B cell (primary cell): ENCODE data around the gene VKORC1. TPM values are rescaled to one million over a fixed set of nuclear protein-coding genes. Genes with fewer than 3 reads are reported as not detected.

Experiments used
- ATAC-seq: fragments of 200-7000 bp; cut with Tn5 transposase; one replicate; pipeline ENCODE4 v1.10.0; 2021; ENCODE audit warnings: low read depth, mild to moderate bottlenecking, moderate number of reproducible peaks, moderate library complexity
- CTCF ChIA-PET: fragments of 350-600 bp; sonication (Branson Sonifier 250); formaldehyde crosslinking; loops from one replicate; lab custom pipeline; 2021; ENCODE audit warnings: antibody characterized with exemption, inconsistent platforms; lab: Charles Lee
- POLR2A ChIA-PET: fragments of 350-600 bp; sonication (Branson Sonifier 250); formaldehyde crosslinking; loops from one replicate; lab custom pipeline; 2021; ENCODE audit warnings: antibody characterized with exemption; lab: Charles Lee
- DNase-seq: peaks from one replicate; pipeline ENCODE4 v3.0.0; 2013
- H2AFZ ChIP-seq: 2 replicates; pipeline ENCODE4 v1.6.1; 2012; ENCODE audit warnings: mild to moderate bottlenecking, low read depth, low read length; ENCODE audit not compliant: insufficient read depth, poor library complexity, severe bottlenecking
- H3K27ac ChIP-seq, 2 donors: 1 replicate in 1 of 2; 2 replicates in 1 of 2; pipeline ENCODE4 v1.5.1; 2012 to 2013; ENCODE audit warnings: low read length in 2 of 2, mild to moderate bottlenecking in 2 of 2, moderate library complexity in 1 of 2
- H3K27me3 ChIP-seq, 4 experiments: fragments of 200-600 bp in 1 of 4; sonication (generic) in 1 of 4; replicated peaks in 1 of 4; 1 replicate in 2 of 4; 2 replicates in 2 of 4; pipeline versions ENCODE4 v1.6.1 to v1.7.0; 2013 to 2016; ENCODE audit warnings: low read length in 3 of 4, mild to moderate bottlenecking in 2 of 4, mixed read lengths in 1 of 4, moderate library complexity in 1 of 4; ENCODE audit not compliant: insufficient read depth in 4 of 4, control insufficient read depth in 3 of 4; ENCODE audit errors: control extremely low read depth in 1 of 4
- H3K36me3 ChIP-seq, 2 experiments: replicated peaks in 1 of 2; 1 replicate in 1 of 2; 2 replicates in 1 of 2; pipeline versions ENCODE4 v1.6.1 to v1.7.1; 2013; ENCODE audit warnings: low read length in 1 of 2; ENCODE audit not compliant: insufficient read depth in 2 of 2, control insufficient read depth in 1 of 2; ENCODE audit errors: control extremely low read depth in 1 of 2, extremely low read depth in 1 of 2
- H3K4me1 ChIP-seq, 2 donors: fragments of 200-600 bp in 1 of 2; sonication (generic) in 1 of 2; 1 replicate in 1 of 2; 2 replicates in 1 of 2; pipeline versions ENCODE4 v1.5.1 to v1.6.1; 2013 to 2017; ENCODE audit warnings: low read length in 2 of 2; ENCODE audit not compliant: control insufficient read depth in 2 of 2, insufficient read depth in 2 of 2
- H3K4me2 ChIP-seq: replicated peaks from 2 replicates; pipeline ENCODE3; 2012; ENCODE audit warnings: mild to moderate bottlenecking, low read depth, low read length; ENCODE audit not compliant: poor library complexity, severe bottlenecking
- H3K4me3 ChIP-seq, 5 experiments: fragments of 200-600 bp in 1 of 5; sonication (generic) in 1 of 5; 1 replicate in 3 of 5; 2 replicates in 2 of 5; pipeline versions ENCODE4 v1.5.1 to v1.7.0; 2011 to 2016; ENCODE audit warnings: low read length in 4 of 5, mild to moderate bottlenecking in 4 of 5, low read depth in 2 of 5, control low read depth in 1 of 5, moderate library complexity in 1 of 5; ENCODE audit not compliant: insufficient read depth in 1 of 5; ENCODE audit errors: control extremely low read depth in 1 of 5, extremely low read depth in 1 of 5
- H3K79me2 ChIP-seq: fragments of 200-600 bp; sonication (generic); one replicate; pipeline ENCODE4 v1.6.0; 2016; ENCODE audit warnings: low read length; ENCODE audit not compliant: control insufficient read depth, insufficient read depth
- H3K9ac ChIP-seq: fragments of 200-600 bp; sonication (generic); 2 replicates; pipeline ENCODE4 v1.6.1; 2017; ENCODE audit warnings: mild to moderate bottlenecking, low read length, moderate library complexity
- H3K9me3 ChIP-seq, 3 donors: one replicate each; pipeline versions ENCODE4 v1.6.1 to v1.7.1; 2013; ENCODE audit warnings: low read length in 2 of 3; ENCODE audit not compliant: control insufficient read depth in 2 of 3, insufficient read depth in 1 of 3; ENCODE audit errors: control extremely low read depth in 1 of 3
- H4K20me1 ChIP-seq: 2 replicates; pipeline ENCODE4 v1.6.0; 2012; ENCODE audit warnings: mild to moderate bottlenecking, low read length; ENCODE audit not compliant: insufficient read depth, control insufficient read depth, poor library complexity, severe bottlenecking
- H3K27ac Mint-ChIP-seq: one replicate; pipeline ENCODE4 v1.8.0; 2021; ENCODE audit warnings: mixed read lengths
- H3K27me3 Mint-ChIP-seq: one replicate; pipeline ENCODE4 v1.8.0; 2021; ENCODE audit warnings: mixed read lengths
- H3K4me1 Mint-ChIP-seq: one replicate; pipeline ENCODE4 v1.8.0; 2021; ENCODE audit warnings: mixed read lengths
- H3K4me3 Mint-ChIP-seq: one replicate; pipeline ENCODE4 v1.8.0; 2021; ENCODE audit warnings: mixed read lengths
- H3K9me3 Mint-ChIP-seq: one replicate; pipeline ENCODE4 v1.8.0; 2022; ENCODE audit warnings: mixed read lengths; ENCODE audit not compliant: insufficient read depth
- EZH2 ChIP-seq: IDR thresholded peaks from 2 replicates; pipeline ENCODE4 v1.6.1; 2012; ENCODE audit warnings: borderline replicate concordance, low read depth, mild to moderate bottlenecking, moderate library complexity, low read length; ENCODE audit not compliant: insufficient read depth, poor library complexity, severe bottlenecking
- WGBS: methylation state at CpG from one replicate; pipeline ENCODE4 v1.1.5; 2013; ENCODE audit warnings: missing lambda C conversion rate; ENCODE audit not compliant: insufficient coverage; 5-methylcytosine and 5-hydroxymethylcytosine counted together
- intact Hi-C: fragments of 100-400 bp; cut with micrococcal nuclease; formaldehyde crosslinking; loops from one replicate; pipeline ENCODE4 v1.10.0; 2022
- polyA plus RNA-seq: library from polyadenylated mRNA; depleted of rRNA; stranded (reverse); fragments of >200 nt; gene quantifications from 2 replicates; pipeline ENCODE4 v1.2.3, GENCODE V29; 2012
- total RNA-seq, 2 donors: library from RNA; stranded (reverse); fragments of 120-200 nt in 1 of 2; gene quantifications; 1 replicate in 1 of 2; 2 replicates in 1 of 2; pipeline versions ENCODE4 v1.2.3 to v1.2.4, GENCODE V29; 2013 to 2022
- TF ChIP-seq, protein P1 (sequence below): fragments of 200-600 bp; IDR thresholded peaks from one replicate; pipeline ENCODE4 v1.8.0; 2022; ENCODE audit warnings: antibody characterized with exemption, mild to moderate bottlenecking

The VKORC1 gene
- total and polyA plus RNA-seq, 2 donors (not counting 1 experiment from before 2014, with no cell fraction given) = 31.8 to 45.7 TPM

DNA sequence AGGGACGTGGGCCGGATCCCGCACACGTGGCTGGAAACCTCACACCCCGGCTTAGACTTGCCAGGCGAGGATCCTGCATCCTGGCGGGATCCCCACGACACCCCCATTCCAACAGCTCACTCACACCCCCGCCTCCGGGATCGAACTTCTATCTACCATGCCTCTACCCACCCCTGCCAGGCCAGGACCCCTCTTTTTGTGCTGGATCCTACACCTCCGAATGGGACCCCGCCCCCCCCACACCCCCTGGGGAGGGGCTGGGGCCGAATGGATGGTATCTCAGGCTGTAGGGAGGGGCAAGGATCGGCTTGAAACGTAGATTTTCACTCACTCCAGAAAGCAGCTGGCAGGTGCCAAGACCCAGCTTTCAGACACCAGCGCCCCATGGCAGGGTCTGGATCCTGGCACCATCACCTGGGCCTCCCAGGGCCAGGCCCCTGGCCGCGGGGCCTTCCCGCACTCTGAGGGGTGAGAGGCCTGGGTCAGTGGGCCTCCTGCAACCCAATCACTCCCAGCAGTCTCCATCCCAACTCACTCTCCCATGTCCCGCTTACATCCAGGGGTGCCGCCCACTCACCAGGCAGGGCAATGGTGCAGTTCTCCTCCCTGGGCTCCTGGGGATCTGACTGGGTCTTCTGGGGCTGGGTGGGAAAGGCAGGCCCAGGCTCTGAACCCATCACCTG is 48.6 kb upstream of the VKORC1 start:
- no peaks in the 10 kb centered on the region for H4K20me1 ChIP-seq
- ChIA-PET POLR2A (interaction anchor here (1.2 to 2.7 kb wide), 7 partner anchors 25 to 316 kb away, joined by 6 to 44 read pairs (median 10); partner anchors contain the start of genes ARMC5, FUS, HSD3B7 and KAT8), CTCF (interaction anchor here (0.6 to 5.9 kb wide), 33 partner anchors 12 to 724 kb away, joined by 3 to 56 read pairs (median 4); partner anchors contain the start of genes BCKDK, FUS, HSD3B7 and KAT8)
- peak overlapping the region; percentile 87 for H2AFZ ChIP-seq
- H3K9me3 ChIP-seq = no peaks in the 10 kb centered on the region
- no peaks in the 10 kb centered on the region for H3K79me2 ChIP-seq
- peaks cover 9% of the 10 kb centered on the region for H3K4me1 Mint-ChIP-seq
- H3K27ac ChIP-seq = peak overlapping the region in 1 of 2 donors; percentile 54
- peak overlapping the region in 4 of 5 experiments; percentile 21 to 71 (median 50) for H3K4me3 ChIP-seq
- intact Hi-C loops = loop anchor here (2.0 kb wide), 2 partner anchors 34 to 60 kb away; partner anchors contain the start of genes BCKDK and PYCARD
- H3K27me3 Mint-ChIP-seq = peaks cover 13% of the 10 kb centered on the region
- 63% methylated on average over 10 of the region's 22 CpGs for WGBS
- H3K4me1 ChIP-seq = peaks cover 6 to 13% of the 10 kb centered on the region in 2 donors
- peak overlapping the region; percentile 77 for H3K4me3 Mint-ChIP-seq
- peaks cover 0 to 3% (median 0%) of the 10 kb centered on the region in 4 experiments for H3K27me3 ChIP-seq
- ATAC-seq (no peak), DNase-seq (no peak)
- H3K4me2 ChIP-seq = peak overlapping the region; percentile 96
- TF ChIP-seq EZH2 = no peak
- TF ChIP-seq, protein P1, sequence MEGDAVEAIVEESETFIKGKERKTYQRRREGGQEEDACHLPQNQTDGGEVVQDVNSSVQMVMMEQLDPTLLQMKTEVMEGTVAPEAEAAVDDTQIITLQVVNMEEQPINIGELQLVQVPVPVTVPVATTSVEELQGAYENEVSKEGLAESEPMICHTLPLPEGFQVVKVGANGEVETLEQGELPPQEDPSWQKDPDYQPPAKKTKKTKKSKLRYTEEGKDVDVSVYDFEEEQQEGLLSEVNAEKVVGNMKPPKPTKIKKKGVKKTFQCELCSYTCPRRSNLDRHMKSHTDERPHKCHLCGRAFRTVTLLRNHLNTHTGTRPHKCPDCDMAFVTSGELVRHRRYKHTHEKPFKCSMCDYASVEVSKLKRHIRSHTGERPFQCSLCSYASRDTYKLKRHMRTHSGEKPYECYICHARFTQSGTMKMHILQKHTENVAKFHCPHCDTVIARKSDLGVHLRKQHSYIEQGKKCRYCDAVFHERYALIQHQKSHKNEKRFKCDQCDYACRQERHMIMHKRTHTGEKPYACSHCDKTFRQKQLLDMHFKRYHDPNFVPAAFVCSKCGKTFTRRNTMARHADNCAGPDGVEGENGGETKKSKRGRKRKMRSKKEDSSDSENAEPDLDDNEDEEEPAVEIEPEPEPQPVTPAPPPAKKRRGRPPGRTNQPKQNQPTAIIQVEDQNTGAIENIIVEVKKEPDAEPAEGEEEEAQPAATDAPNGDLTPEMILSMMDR = no peak
- peak overlapping the region; percentile 68 for H3K9ac ChIP-seq
- peak overlapping the region; percentile 50 for H3K27ac Mint-ChIP-seq
- no peaks in the 10 kb centered on the region for H3K9me3 Mint-ChIP-seq
- H3K36me3 ChIP-seq = no peaks in the 10 kb centered on the region
